Central memory CD4-positive, alpha-beta T cell (primary cell): ENCODE results near the gene LAIR2.

Experiments
- DNase-seq: peaks from one replicate; pipeline ENCODE4 v3.0.0; 2022

Gene LAIR2

GRCh38 chr19:54541712-54542111 is 39.1 kb downstream of the LAIR2 start:
- no peak for DNase-seq

- no peak for DNase-seq
Measured at GRCh38 chr19:54548806-54549205, 46.2 kb downstream of the LAIR2 start.

- no peak for DNase-seq
Measured at GRCh38 chr19:54549224-54549623, 46.6 kb downstream of the LAIR2 start.

- no peak for DNase-seq
Measured at GRCh38 chr19:54551293-54551692, 48.7 kb downstream of the LAIR2 start.

GRCh38 chr19:54551950-54552912 is 49.6 kb downstream of the LAIR2 start:
- DNase-seq, result no peak

GRCh38 chr19:54552913-54553310 is 50.3 kb downstream of the LAIR2 start:
- no peak for DNase-seq

GRCh38 chr19:54554006-54554405 is 51.4 kb downstream of the LAIR2 start:
- DNase-seq, result no peak

GRCh38 chr19:54554896-54555295 is 52.3 kb downstream of the LAIR2 start:
- no peak for DNase-seq

- DNase-seq, result no peak
Measured at GRCh38 chr19:54556194-54556593, 53.6 kb downstream of the LAIR2 start.

- no peak for DNase-seq
Measured at GRCh38 chr19:54558339-54558738, 55.7 kb downstream of the LAIR2 start.
